Hepatocyte (in vitro differentiated cells): ENCODE data around the gene EPHX1. TPM values are rescaled to one million over a fixed set of nuclear protein-coding genes. Genes with fewer than 3 reads are reported as not detected.

Experiments used
- DNase-seq: peaks from one replicate; pipeline ENCODE4 v3.0.0-alpha.2; 2016; ENCODE audit warnings: low spot score
- H2AFZ ChIP-seq: fragments of 200-600 bp; sonication (generic); 2 replicates; pipeline ENCODE4 v1.6.0; 2016; ENCODE audit warnings: antibody characterized with exemption, mild to moderate bottlenecking
- H3K27ac ChIP-seq: fragments of 200-600 bp; sonication (generic); 2 replicates; pipeline ENCODE4 v1.5.1; 2016; ENCODE audit warnings: mild to moderate bottlenecking
- H3K27me3 ChIP-seq: fragments of 200-600 bp; sonication (generic); 2 replicates; pipeline ENCODE4 v1.6.1; 2016
- H3K36me3 ChIP-seq: fragments of 200-600 bp; sonication (generic); replicated peaks from 2 replicates; pipeline ENCODE4 v1.5.1; 2016; ENCODE audit warnings: low read depth; ENCODE audit not compliant: insufficient read depth
- H3K4me1 ChIP-seq: fragments of 200-600 bp; sonication (generic); 2 replicates; pipeline ENCODE4 v1.5.1; 2016; ENCODE audit warnings: mild to moderate bottlenecking, moderate library complexity; ENCODE audit not compliant: insufficient read depth
- H3K4me2 ChIP-seq: fragments of 200-600 bp; sonication (generic); 2 replicates; pipeline ENCODE4 v1.6.0; 2016
- H3K4me3 ChIP-seq: fragments of 200-600 bp; sonication (generic); 2 replicates; pipeline ENCODE4 v1.5.1; 2016; ENCODE audit warnings: mild to moderate bottlenecking
- H3K79me2 ChIP-seq: fragments of 200-600 bp; sonication (generic); 2 replicates; pipeline ENCODE4 v1.6.0; 2017; ENCODE audit warnings: mild to moderate bottlenecking
- H3K9me2 ChIP-seq: fragments of 200-600 bp; sonication (generic); replicated peaks from 2 replicates; pipeline ENCODE4 v1.6.0; 2017; ENCODE audit warnings: mild to moderate bottlenecking; ENCODE audit not compliant: insufficient read depth
- H3K9me3 ChIP-seq: fragments of 200-600 bp; sonication (generic); 2 replicates; pipeline ENCODE4 v1.5.1; 2016; ENCODE audit warnings: low read depth, mild to moderate bottlenecking
- H4K20me1 ChIP-seq: fragments of 200-600 bp; sonication (generic); 2 replicates; pipeline ENCODE4 v1.6.0; 2016; ENCODE audit warnings: mild to moderate bottlenecking; ENCODE audit not compliant: insufficient read depth, poor library complexity, severe bottlenecking
- CTCF ChIP-seq: fragments of 200-600 bp; sonication (generic); IDR thresholded peaks from 2 replicates; pipeline ENCODE4 v1.5.1; 2016; ENCODE audit warnings: antibody characterized with exemption, mild to moderate bottlenecking; ENCODE audit not compliant: poor library complexity
- EZH2 ChIP-seq: fragments of 200-600 bp; sonication (generic); IDR thresholded peaks from 2 replicates; pipeline ENCODE4 v1.6.1; 2016; ENCODE audit warnings: antibody characterized with exemption, mild to moderate bottlenecking, borderline replicate concordance
- EZH2phosphoT487 ChIP-seq: fragments of 200-600 bp; sonication (generic); IDR thresholded peaks from one replicate; pipeline ENCODE4 v1.6.1; 2018; ENCODE audit warnings: antibody characterized with exemption, mild to moderate bottlenecking, low read depth, moderate library complexity; ENCODE audit not compliant: unreplicated experiment, severe bottlenecking
- WGBS: methylation state at CpG from one replicate; pipeline ENCODE4 v1.1.6; 2016; ENCODE audit warnings: low lambda C conversion rate; ENCODE audit errors: missing lambda C conversion rate; 5-methylcytosine and 5-hydroxymethylcytosine counted together
- polyA plus RNA-seq: library from polyadenylated mRNA; unstranded; fragments of >200 nt; fragmentation: Nextera tagmentation; extraction: Ambion mirVana; gene quantifications from 2 replicates; pipeline ENCODE4 v1.2.1, GENCODE V29; 2016
- total RNA-seq: library from RNA; depleted of rRNA; stranded (reverse); fragments of >200 nt; gene quantifications from 2 replicates; pipeline ENCODE4 v1.2.3, GENCODE V29; 2014

The EPHX1 gene
- total and polyA plus RNA-seq, 2 experiments from 2014 or later, result 133 to 138 TPM

- no peaks in the 10 kb centered on the region for H3K36me3 ChIP-seq
- H3K27ac ChIP-seq, result no peak overlapping the region
- 88% methylated on average over 10 of the region's 10 CpGs for WGBS
These were observed 63.4 kb downstream of the EPHX1 start for GRCh38 chr1:225873281-225873850.

GRCh38 chr1:225874431-225874830, 64.5 kb downstream of the EPHX1 start:
- no peaks in the 10 kb centered on the region for H3K9me3 ChIP-seq
- H3K27ac ChIP-seq, result peak overlapping the region; percentile 98
- 94% methylated on average over 11 of the region's 11 CpGs for WGBS
- TF ChIP-seq CTCF, result no peak
- no peak for TF ChIP-seq EZH2
- no peak for TF ChIP-seq EZH2phosphoT487
- no peak for DNase-seq
- no peaks in the 10 kb centered on the region for H4K20me1 ChIP-seq
- no peak overlapping the region for H3K4me3 ChIP-seq
- no peaks in the 10 kb centered on the region for H3K9me2 ChIP-seq
- H3K36me3 ChIP-seq, result no peaks in the 10 kb centered on the region
- peaks cover 42% of the 10 kb centered on the region for H3K4me1 ChIP-seq
- no peak overlapping the region for H2AFZ ChIP-seq
- H3K27me3 ChIP-seq, result no peaks in the 10 kb centered on the region
- peaks cover 38% of the 10 kb centered on the region for H3K79me2 ChIP-seq
- H3K4me2 ChIP-seq, result no peak overlapping the region

More at GRCh38 chr1:225873281-225873850, 63.4 kb downstream of the EPHX1 start:
- peaks cover 31% of the 10 kb centered on the region for H3K4me1 ChIP-seq
- H3K27me3 ChIP-seq, result no peaks in the 10 kb centered on the region
- H4K20me1 ChIP-seq, result no peaks in the 10 kb centered on the region
- H3K9me3 ChIP-seq, result no peaks in the 10 kb centered on the region
- H3K9me2 ChIP-seq, result no peaks in the 10 kb centered on the region
- DNase-seq, result no peak
- peaks cover 32% of the 10 kb centered on the region for H3K79me2 ChIP-seq
- no peak overlapping the region for H2AFZ ChIP-seq
- H3K4me3 ChIP-seq, result no peak overlapping the region
- no peak overlapping the region for H3K4me2 ChIP-seq
- TF ChIP-seq EZH2phosphoT487 (no peak), EZH2 (no peak), CTCF (no peak)

- peak; percentile 83 for DNase-seq
- no peak for TF ChIP-seq EZH2phosphoT487
- no peak for TF ChIP-seq CTCF
- no peak for TF ChIP-seq EZH2
- Histone ChIP-seq H3K36me3 (no peaks in the 10 kb centered on the region), H3K27me3 (no peaks in the 10 kb centered on the region), H3K4me3 (no peak overlapping the region), H3K4me2 (peak overlapping the region; percentile 20), H4K20me1 (no peaks in the 10 kb centered on the region), H3K79me2 (peaks cover 42% of the 10 kb centered on the region), H3K27ac (peak overlapping the region; percentile 98), H3K9me2 (no peaks in the 10 kb centered on the region), H3K9me3 (no peaks in the 10 kb centered on the region), H2AFZ (no peak overlapping the region), H3K4me1 (peaks cover 48% of the 10 kb centered on the region)
- WGBS, result 79% methylated on average over 12 of the region's 12 CpGs
These were observed 65.3 kb downstream of the EPHX1 start for GRCh38 chr1:225875044-225875815.
